22Rv1 (cell line): ENCODE data around the gene TUSC1.

Source experiments
- H3K27ac ChIP-seq: fragments of 450-650 bp; 2 replicates; pipeline ENCODE4 v1.5.1; 2017
- ZFX ChIP-seq: fragments of 450-650 bp; IDR thresholded peaks from 2 replicates; pipeline ENCODE4 v1.6.1; 2017; ENCODE audit warnings: antibody characterized with exemption, borderline replicate concordance
- TF ChIP-seq, protein P1 (sequence below): fragments of 450-650 bp; IDR thresholded peaks from 2 replicates; pipeline ENCODE4 v1.5.1; 2017; ENCODE audit warnings: mild to moderate bottlenecking

TUSC1 gene

DNA sequence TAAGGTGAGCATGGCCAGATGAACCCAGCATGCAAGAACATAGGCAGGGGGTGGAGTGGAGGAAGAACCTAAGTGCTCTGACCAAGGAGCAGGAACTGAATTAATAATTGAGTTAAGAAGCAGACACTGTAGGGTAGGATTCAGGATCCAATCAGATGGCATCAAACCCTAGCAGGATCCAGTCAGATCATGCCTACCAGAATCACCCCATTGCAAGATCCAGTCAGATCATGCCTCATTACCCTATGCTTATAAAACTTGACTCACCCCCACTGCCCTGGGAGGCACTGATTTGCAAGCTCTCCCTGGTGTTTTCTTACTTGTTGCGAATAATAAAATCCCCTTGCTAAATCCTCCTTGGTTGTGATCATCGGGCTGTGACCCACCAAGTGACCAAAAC, 19.7 kb downstream of the TUSC1 start:
- TF ChIP-seq ZFX, result no peak
- TF ChIP-seq, protein P1, sequence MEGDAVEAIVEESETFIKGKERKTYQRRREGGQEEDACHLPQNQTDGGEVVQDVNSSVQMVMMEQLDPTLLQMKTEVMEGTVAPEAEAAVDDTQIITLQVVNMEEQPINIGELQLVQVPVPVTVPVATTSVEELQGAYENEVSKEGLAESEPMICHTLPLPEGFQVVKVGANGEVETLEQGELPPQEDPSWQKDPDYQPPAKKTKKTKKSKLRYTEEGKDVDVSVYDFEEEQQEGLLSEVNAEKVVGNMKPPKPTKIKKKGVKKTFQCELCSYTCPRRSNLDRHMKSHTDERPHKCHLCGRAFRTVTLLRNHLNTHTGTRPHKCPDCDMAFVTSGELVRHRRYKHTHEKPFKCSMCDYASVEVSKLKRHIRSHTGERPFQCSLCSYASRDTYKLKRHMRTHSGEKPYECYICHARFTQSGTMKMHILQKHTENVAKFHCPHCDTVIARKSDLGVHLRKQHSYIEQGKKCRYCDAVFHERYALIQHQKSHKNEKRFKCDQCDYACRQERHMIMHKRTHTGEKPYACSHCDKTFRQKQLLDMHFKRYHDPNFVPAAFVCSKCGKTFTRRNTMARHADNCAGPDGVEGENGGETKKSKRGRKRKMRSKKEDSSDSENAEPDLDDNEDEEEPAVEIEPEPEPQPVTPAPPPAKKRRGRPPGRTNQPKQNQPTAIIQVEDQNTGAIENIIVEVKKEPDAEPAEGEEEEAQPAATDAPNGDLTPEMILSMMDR, result no peak
- H3K27ac ChIP-seq, result no peak overlapping the region

DNA sequence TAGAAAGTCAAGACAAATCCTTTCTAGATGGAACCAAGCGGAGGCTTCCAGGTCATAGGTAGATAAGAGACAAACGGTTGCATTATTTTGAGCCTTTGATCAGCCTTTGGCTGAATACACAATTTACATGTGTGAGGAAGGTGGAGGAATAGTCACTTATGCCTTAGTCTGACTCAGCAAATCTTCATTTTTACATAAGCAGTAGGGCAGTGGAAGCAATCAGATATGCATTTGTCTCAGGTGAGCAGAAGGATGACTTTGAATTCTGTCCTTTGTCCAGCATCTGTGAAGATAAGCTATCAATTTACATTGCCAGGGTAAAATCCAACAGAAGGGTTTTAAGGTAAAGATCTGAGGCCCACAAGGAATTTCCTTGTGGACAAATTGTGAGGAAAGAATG, 23.8 kb downstream of the TUSC1 start:
- H3K27ac ChIP-seq, result no peak overlapping the region
- TF ChIP-seq, protein P1, result no peak
- no peak for TF ChIP-seq ZFX

DNA sequence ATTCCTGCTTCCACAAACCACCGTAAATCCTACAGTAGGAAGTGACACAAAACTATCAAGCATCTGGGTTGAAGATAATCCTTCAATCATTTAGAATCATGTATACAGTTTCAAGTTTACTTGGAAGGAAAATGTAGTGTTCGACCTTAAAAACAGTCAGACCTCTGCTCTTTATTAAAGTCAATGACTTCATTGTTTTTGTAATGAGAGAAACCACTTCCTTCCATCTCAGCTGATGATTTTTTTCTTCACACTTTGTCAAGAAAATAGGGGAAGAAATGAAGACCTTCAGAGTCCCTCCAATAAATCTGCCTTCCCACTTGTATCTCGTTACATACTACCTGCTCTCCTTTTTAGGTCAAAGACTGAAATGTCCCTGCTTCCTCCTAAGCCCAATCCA, 30.1 kb downstream of the TUSC1 start:
- no peak for TF ChIP-seq ZFX
- TF ChIP-seq, protein P1, result no peak
- H3K27ac ChIP-seq, result no peak overlapping the region

DNA sequence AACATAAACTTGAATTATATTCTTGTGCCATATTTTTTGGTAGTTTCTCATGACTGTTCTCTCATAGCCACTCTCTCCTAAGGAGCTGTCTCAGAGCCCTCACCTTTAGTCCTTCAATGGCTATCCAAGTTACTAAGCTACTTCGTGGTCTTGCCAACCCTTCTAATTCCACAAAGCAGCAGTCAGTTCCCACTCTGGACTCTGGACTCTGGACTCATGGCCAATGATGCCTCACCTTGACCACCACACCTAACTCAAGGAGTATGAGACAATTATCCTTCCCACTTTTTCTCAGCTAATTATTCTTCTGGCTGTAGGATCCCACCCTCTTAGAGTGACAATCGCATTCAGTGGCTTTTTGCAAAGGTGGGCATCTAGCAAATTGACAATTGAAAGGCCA, 42.2 kb downstream of the TUSC1 start:
- TF ChIP-seq, protein P1, result no peak
- TF ChIP-seq ZFX, result no peak
- no peak overlapping the region for H3K27ac ChIP-seq

DNA sequence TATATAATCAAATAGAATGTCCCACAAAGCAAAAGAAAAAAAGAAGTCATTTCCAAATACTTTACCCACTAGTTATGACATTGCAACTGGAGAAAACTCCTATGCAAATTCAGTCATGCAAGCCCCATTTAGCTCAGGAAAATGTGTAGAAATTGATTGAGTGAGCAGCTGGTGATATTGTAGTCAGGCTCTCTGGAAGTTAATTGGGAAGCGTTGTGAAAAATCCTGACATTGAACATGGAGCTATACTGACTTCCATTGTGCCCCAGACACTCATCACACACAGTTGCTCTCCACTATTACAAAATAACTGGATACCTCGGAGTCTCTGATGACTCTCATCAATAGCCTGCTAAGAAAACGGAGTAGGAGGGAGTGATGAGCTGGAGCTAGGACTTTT, 49.0 kb downstream of the TUSC1 start:
- H3K27ac ChIP-seq, result no peak overlapping the region
- TF ChIP-seq, protein P1, result no peak
- TF ChIP-seq ZFX, result no peak
